Mesendoderm (in vitro differentiated cells): ENCODE results near the gene ZFP36.

Experiments
- DNase-seq: peaks from one replicate; pipeline ENCODE4 v3.0.0; 2013
- H2AK5ac ChIP-seq: 2 replicates; pipeline ENCODE4 v1.6.1; 2013; ENCODE audit warnings: low read length, inconsistent platforms
- H2BK120ac ChIP-seq: 2 replicates; pipeline ENCODE4 v1.6.1; 2013; ENCODE audit warnings: low read depth, mild to moderate bottlenecking, low read length, moderate library complexity, mixed read lengths
- H2BK15ac ChIP-seq: replicated peaks from 2 replicates; pipeline ENCODE4 v1.6.1; 2013; ENCODE audit warnings: low read depth, mild to moderate bottlenecking, moderate library complexity
- H2BK5ac ChIP-seq: 2 replicates; pipeline ENCODE4 v1.6.1; 2013; ENCODE audit warnings: low read length, inconsistent platforms
- H3K18ac ChIP-seq: 2 replicates; pipeline ENCODE4 v1.6.1; 2013; ENCODE audit warnings: mild to moderate bottlenecking, low read length, mixed read lengths
- H3K23ac ChIP-seq: one replicate; pipeline ENCODE4 v1.6.1; 2013; ENCODE audit warnings: low read length
- H3K27ac ChIP-seq: 2 replicates; pipeline ENCODE4 v1.5.1; 2013; ENCODE audit warnings: low read depth, mild to moderate bottlenecking, inconsistent platforms, low read length, moderate library complexity
- H3K27me3 ChIP-seq: 2 replicates; pipeline ENCODE4 v1.6.1; 2013; ENCODE audit warnings: low read length, control low read depth, mild to moderate bottlenecking, inconsistent platforms; ENCODE audit not compliant: insufficient read depth, poor library complexity
- H3K36me3 ChIP-seq: 2 replicates; pipeline ENCODE4 v1.6.1; 2013; ENCODE audit warnings: low read length, inconsistent platforms; ENCODE audit not compliant: control insufficient read depth, insufficient read depth
- H3K4ac ChIP-seq: one replicate; pipeline ENCODE4 v1.6.1; 2013; ENCODE audit warnings: low read depth, mild to moderate bottlenecking, low read length, moderate library complexity
- H3K4me1 ChIP-seq: 2 replicates; pipeline ENCODE4 v1.6.1; 2013; ENCODE audit warnings: low read depth, low read length, inconsistent platforms; ENCODE audit not compliant: control insufficient read depth
- H3K4me2 ChIP-seq: 2 replicates; pipeline ENCODE4 v1.6.1; 2013; ENCODE audit warnings: low read length
- H3K4me3 ChIP-seq: 2 replicates; pipeline ENCODE4 v1.5.1; 2013; ENCODE audit warnings: mild to moderate bottlenecking, low read length
- H3K56ac ChIP-seq: one replicate; pipeline ENCODE4 v1.6.1; 2013; ENCODE audit warnings: low read length
- H3K79me1 ChIP-seq: 2 replicates; pipeline ENCODE4 v1.6.1; 2013; ENCODE audit warnings: low read length, inconsistent platforms
- H3K79me2 ChIP-seq: 2 replicates; pipeline ENCODE4 v1.6.1; 2013; ENCODE audit warnings: mild to moderate bottlenecking, low read length; ENCODE audit not compliant: control insufficient read depth, insufficient read depth
- H3K9ac ChIP-seq: 2 replicates; pipeline ENCODE4 v1.6.1; 2013; ENCODE audit warnings: low read length, inconsistent platforms
- H4K5ac ChIP-seq: one replicate; pipeline ENCODE4 v1.6.1; 2013; ENCODE audit warnings: low read length
- H4K8ac ChIP-seq: one replicate; pipeline ENCODE4 v1.6.1; 2013; ENCODE audit warnings: low read depth, mild to moderate bottlenecking, control low read depth, low read length, moderate library complexity
- WGBS: extraction: QIAGEN DNeasy Blood & Tissue Kit; methylation state at CpG from one replicate; pipeline ENCODE4 v1.1.7; 2013; ENCODE audit warnings: low lambda C conversion rate, missing lambda C conversion rate; ENCODE audit not compliant: insufficient coverage; ENCODE audit errors: extremely low coverage; 5-methylcytosine and 5-hydroxymethylcytosine counted together

ZFP36 gene

DNA sequence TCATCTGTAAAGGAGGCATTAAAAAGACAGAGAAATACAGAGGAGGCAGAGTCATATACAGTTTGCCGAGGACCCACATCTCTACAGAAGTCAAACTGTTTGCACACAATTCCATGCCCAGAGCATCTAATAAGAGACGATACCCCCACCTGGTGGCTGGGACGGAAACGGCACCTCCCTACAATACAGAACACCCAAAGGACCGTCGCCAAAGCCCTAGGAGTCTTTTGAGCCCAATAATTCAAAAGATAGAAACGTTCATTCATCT is 5.1 kb downstream of the ZFP36 start:
- Histone ChIP-seq H2BK15ac (no peak overlapping the region), H3K4me2 (peak overlapping the region; percentile 31), H3K27ac (no peak overlapping the region), H3K79me2 (peaks cover 52% of the 10 kb centered on the region), H3K4ac (no peak overlapping the region), H3K36me3 (no peaks in the 10 kb centered on the region), H3K56ac (peak overlapping the region; percentile 76), H3K9ac (peak overlapping the region; percentile 92), H3K79me1 (peaks cover 18% of the 10 kb centered on the region), H2AK5ac (no peak overlapping the region), H4K8ac (no peak overlapping the region), H4K5ac (no peak overlapping the region), H2BK5ac (no peak overlapping the region), H3K23ac (no peak overlapping the region), H3K18ac (no peak overlapping the region), H3K27me3 (no peaks in the 10 kb centered on the region), H3K4me3 (peak overlapping the region; percentile 18), H2BK120ac (no peak overlapping the region), H3K4me1 (peaks cover 16% of the 10 kb centered on the region)
- peak; percentile 91 for DNase-seq
- WGBS = no CpG with 5 or more reads among the region's 7 CpGs

- Histone ChIP-seq H3K79me2 (peaks cover 47% of the 10 kb centered on the region), H4K5ac (no peak within 1 kb of the TSS), H3K36me3 (no peaks in the 10 kb centered on the region)
Observed at GRCh38 chr19:39412100-39412866, 5.6 kb downstream of the ZFP36 start, which contains the start of gene PLEKHG2. Gene PLEKHG2 (plus strand): TSS chr19:39412669. CDS start chr19:39414087, 1,418 bp downstream.

DNA sequence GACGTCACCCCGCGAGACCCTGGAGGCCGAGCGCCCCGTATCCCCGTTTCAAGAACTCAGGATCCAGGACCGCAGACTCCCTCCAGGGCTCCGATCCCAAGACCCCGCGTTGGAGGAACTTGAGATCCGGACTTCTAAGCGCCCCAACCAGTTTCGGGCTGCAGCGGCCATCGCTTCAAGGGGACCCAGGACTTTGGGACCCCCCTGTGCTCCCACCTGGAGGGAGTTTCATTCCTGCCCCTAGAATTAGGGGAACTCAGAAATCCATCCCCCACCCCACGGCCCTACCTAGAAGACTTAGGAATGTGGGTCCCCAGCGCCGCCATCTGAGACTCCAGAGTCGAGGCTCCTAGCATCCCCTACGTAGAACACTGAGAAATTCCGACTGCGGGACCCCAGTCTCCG is 6.2 kb downstream of the ZFP36 start:
- Histone ChIP-seq H4K8ac (peak overlapping the region; percentile 78), H2AK5ac (no peak overlapping the region), H2BK5ac (peak overlapping the region; percentile 96), H3K36me3 (no peaks in the 10 kb centered on the region), H3K4me3 (peak overlapping the region; percentile 81), H3K27ac (peak overlapping the region; percentile 88), H3K79me2 (peaks cover 41% of the 10 kb centered on the region), H3K18ac (peak overlapping the region; percentile 98), H3K9ac (peak overlapping the region; percentile 98), H3K56ac (peak overlapping the region; percentile 86), H2BK120ac (peak overlapping the region; percentile 73), H3K4me1 (peaks cover 16% of the 10 kb centered on the region), H3K4me2 (peak overlapping the region; percentile 70), H3K79me1 (peaks cover 20% of the 10 kb centered on the region), H3K23ac (peak overlapping the region; percentile 29), H3K4ac (peak overlapping the region; percentile 98), H2BK15ac (no peak overlapping the region), H4K5ac (no peak overlapping the region), H3K27me3 (no peaks in the 10 kb centered on the region)
- no peak for DNase-seq
- WGBS = no CpG with 5 or more reads among the region's 24 CpGs

More at GRCh38 chr19:39412100-39412866, 5.6 kb downstream of the ZFP36 start, which contains the start of gene PLEKHG2:
- peak within 1 kb of the TSS; percentile 70 for H3K4me2 ChIP-seq
- DNase-seq = peak; percentile 100
- H2BK5ac ChIP-seq = peak within 1 kb of the TSS; percentile 96
- peak within 1 kb of the TSS; percentile 98 for H3K9ac ChIP-seq
- H3K23ac ChIP-seq = peak within 1 kb of the TSS; percentile 29
- peak within 1 kb of the TSS; percentile 98 for H3K18ac ChIP-seq
- peak within 1 kb of the TSS; percentile 78 for H4K8ac ChIP-seq
- H3K4ac ChIP-seq = peak within 1 kb of the TSS; percentile 98
- H3K4me3 ChIP-seq = peak within 1 kb of the TSS; percentile 84
- H3K27me3 ChIP-seq = no peaks in the 10 kb centered on the region
- H3K4me1 ChIP-seq = peaks cover 16% of the 10 kb centered on the region
- WGBS = no CpG with 5 or more reads among the region's 60 CpGs
- H2BK120ac ChIP-seq = peak within 1 kb of the TSS; percentile 73
- no peak within 1 kb of the TSS for H2BK15ac ChIP-seq
- peak within 1 kb of the TSS; percentile 66 for H2AK5ac ChIP-seq
- peak within 1 kb of the TSS; percentile 88 for H3K27ac ChIP-seq
- peak within 1 kb of the TSS; percentile 86 for H3K56ac ChIP-seq
- H3K79me1 ChIP-seq = peaks cover 20% of the 10 kb centered on the region

- Histone ChIP-seq H2BK120ac (peak overlapping the region; percentile 73), H3K23ac (peak overlapping the region; percentile 29), H3K27ac (peak overlapping the region; percentile 88), H2BK15ac (no peak overlapping the region), H3K4ac (peak overlapping the region; percentile 98), H4K8ac (peak overlapping the region; percentile 78), H3K4me3 (peak overlapping the region; percentile 84), H3K4me2 (peak overlapping the region; percentile 70), H2AK5ac (peak overlapping the region; percentile 20), H3K56ac (peak overlapping the region; percentile 86), H3K18ac (peak overlapping the region; percentile 98), H3K4me1 (peaks cover 16% of the 10 kb centered on the region), H3K9ac (peak overlapping the region; percentile 98), H3K36me3 (no peaks in the 10 kb centered on the region), H3K79me1 (peaks cover 20% of the 10 kb centered on the region), H2BK5ac (peak overlapping the region; percentile 96), H3K27me3 (no peaks in the 10 kb centered on the region), H4K5ac (no peak overlapping the region), H3K79me2 (peaks cover 36% of the 10 kb centered on the region)
- DNase-seq = peak; percentile 63
- WGBS = no CpG with 5 or more reads among the region's 54 CpGs
Observed at GRCh38 chr19:39413272-39413910, 6.7 kb downstream of the ZFP36 start.

DNA sequence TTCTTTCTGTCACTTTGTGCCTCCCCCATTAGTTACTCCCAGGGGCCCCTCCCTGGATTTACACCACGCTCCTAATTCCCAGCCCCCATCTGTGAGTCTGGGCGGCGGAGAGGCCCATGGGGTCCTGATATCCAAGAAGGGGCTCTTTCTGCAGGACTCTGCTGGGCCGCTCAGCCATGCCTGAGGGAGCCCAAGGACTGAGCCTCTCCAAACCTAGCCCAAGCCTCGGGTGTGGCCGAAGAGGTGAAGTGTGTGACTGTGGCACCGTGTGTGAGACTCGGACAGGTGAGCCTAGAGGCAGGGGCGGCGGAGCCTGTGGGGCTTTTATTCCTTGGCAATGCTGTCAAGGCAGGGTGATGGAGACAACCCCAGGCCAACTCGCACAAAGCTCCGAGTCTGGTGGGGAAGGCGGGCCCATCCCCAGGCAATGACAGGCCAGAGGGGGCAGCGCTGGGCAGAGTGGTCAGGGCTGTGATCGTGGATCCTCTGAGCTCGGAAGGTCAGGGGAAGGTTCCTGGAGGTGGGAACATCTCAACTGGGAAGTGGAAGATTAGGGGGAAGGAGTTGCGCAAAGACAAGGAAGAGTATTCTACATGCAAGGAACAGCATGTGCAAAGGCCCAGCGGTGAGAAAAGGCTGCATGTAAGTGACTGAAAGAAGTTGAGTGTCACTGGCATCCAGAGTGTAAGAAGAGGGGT is 7.4 kb downstream of the ZFP36 start:
- no peak overlapping the region for H4K8ac ChIP-seq
- H2AK5ac ChIP-seq = peak overlapping the region; percentile 20
- no peaks in the 10 kb centered on the region for H3K27me3 ChIP-seq
- peak overlapping the region; percentile 86 for H3K56ac ChIP-seq
- no peak overlapping the region for H4K5ac ChIP-seq
- no peak overlapping the region for H2BK15ac ChIP-seq
- no CpG with 5 or more reads among the region's 18 CpGs for WGBS
- peak overlapping the region; percentile 98 for H3K4ac ChIP-seq
- peak overlapping the region; percentile 56 for H3K4me2 ChIP-seq
- H3K4me1 ChIP-seq = peaks cover 12% of the 10 kb centered on the region
- H3K4me3 ChIP-seq = peak overlapping the region; percentile 84
- H3K36me3 ChIP-seq = peaks cover 5% of the 10 kb centered on the region
- peaks cover 22% of the 10 kb centered on the region for H3K79me1 ChIP-seq
- no peak overlapping the region for H2BK120ac ChIP-seq
- H3K9ac ChIP-seq = peak overlapping the region; percentile 98
- H3K27ac ChIP-seq = peak overlapping the region; percentile 88
- H2BK5ac ChIP-seq = no peak overlapping the region
- H3K23ac ChIP-seq = peak overlapping the region; percentile 29
- DNase-seq = peak; percentile 59
- peaks cover 31% of the 10 kb centered on the region for H3K79me2 ChIP-seq
- H3K18ac ChIP-seq = peak overlapping the region; percentile 98
